Islet of Langerhans (tissue), 1 donor: ENCODE data around the gene PTPN20.
"Not testable (repeated sequence)": the region's sequence is repeated elsewhere in the genome, so short reads cannot be mapped to it uniquely, and the experiment has no call there.

Experiments used
- FAIRE-seq: peaks from one replicate; lab custom pipeline; 2011; peaks lifted over from hg19 to GRCh38; lab: Jason Lieb, UNC

Gene PTPN20, protein sequence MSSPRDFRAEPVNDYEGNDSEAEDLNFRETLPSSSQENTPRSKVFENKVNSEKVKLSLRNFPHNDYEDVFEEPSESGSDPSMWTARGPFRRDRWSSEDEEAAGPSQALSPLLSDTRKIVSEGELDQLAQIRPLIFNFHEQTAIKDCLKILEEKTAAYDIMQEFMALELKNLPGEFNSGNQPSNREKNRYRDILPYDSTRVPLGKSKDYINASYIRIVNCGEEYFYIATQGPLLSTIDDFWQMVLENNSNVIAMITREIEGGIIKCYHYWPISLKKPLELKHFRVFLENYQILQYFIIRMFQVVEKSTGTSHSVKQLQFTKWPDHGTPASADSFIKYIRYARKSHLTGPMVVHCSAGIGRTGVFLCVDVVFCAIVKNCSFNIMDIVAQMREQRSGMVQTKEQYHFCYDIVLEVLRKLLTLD

DNA sequence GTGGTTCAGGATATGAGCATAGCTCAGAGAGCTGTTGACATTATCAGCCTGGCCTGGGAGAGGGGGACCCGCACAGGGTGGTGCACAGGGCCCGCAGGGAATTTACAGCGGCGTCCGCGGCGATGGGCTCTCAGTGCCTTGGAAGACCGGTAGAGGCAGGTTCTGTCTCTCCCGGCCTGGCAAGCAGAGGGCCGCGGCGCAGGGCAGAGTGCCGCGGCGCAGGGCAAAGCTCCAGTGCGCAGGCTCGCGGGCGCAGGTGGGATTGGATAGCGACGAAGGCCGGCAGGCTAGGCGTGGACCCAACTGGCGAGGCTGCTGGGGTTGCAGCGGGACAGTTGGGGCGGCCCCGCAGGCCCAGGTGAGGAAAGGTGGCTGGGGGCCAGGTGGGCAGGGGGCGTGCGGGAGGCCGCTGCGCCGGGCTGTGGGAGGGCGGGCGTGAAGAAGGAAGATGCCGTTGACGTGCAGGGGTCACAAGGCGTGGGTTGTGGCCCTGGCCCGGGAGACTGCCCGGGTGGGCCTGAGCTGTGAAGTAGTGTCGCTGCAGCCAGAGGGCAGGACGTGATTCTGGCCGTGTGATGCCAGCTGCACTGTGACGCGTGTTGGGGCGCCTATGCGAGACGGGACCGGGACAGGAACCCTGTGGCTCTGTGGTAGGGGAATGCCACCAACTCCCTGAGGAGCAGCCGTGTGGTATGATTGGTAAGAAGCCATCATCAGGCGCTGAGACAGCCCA is at the start of gene PTPN20:
PTPN20 (plus strand) TSS at position 285 of the 733 bp plus-strand sequence. CDS start 21,072 bp downstream, outside the sequence.
- not testable (repeated sequence) for FAIRE-seq

DNA sequence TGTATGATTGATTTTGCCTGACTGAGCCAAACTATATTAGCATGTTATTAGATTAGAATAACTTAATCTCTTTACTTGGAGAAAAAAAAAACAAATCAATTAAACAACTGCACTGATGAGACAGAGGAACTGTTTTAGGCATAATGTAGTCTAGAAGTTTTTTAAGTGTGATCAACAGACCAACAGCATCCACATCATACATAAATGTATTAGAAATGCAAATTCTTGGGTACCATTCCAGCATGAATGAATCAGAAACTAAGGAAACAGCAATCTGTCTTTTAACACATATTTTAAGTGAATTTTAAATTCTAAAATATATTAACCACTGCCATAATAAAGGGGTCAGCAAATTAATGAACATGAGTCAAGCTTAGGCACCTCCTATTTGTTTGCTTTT is 41.5 kb upstream of the PTPN20 start:
- FAIRE-seq, result not testable (repeated sequence)

DNA sequence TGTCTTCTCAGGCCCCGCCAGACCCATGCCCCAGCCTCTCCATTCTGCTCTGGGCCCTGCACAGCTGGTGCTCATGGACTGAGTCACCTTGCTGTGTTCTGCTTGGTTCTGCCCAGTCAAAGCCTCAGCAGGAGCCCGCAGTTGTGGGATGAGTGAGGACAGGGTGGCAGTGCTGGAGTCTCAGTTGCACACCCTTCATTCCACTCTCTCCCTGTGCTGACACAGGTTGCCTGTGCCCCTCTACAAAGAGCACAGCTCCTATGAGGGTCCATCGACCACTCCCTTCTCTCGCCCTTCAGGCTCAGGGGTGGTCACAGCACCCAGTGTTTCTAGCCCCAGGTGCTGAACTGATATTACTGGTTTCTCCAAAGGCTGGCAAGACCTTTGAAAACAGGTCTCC is 39.6 kb upstream of the PTPN20 start:
- FAIRE-seq, result not testable (repeated sequence)

DNA sequence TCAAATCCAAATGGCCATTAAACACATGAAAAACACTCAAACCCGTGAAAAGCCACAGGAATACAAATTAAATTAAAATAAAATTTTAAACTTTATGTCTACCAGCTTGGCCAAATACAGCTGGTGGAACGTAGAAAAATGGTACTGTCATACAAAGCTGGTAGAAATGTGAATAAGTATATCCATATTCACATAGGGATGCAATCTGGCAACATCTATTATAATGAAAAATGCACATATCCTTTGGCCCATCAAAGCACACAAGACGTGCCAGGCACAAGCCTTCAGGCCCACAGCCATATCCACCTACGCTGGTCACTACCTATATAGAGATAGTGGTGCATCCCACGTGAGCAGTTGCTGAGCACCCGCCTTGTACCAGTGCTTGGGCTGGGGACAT is 35.9 kb upstream of the PTPN20 start:
- FAIRE-seq, result not testable (repeated sequence)

DNA sequence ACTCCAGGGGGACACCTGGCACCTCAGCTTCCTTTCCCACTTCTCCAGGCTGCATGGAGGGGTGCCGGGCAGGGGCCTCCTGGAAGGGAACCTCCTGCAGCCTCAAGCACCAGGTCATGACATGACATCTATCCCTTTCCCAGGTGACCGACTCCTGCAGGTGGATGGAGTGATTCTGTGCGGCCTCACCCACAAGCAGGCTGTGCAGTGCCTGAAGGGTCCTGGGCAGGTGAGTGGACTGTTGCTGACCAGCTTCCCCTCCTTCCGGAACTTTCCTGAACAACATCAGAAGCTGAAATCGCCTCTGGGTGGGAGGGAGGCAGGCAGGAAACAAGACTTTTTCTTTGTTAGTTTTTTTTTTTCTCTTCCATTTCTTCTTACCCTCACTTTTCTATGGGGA is 34.5 kb upstream of the PTPN20 start:
- not testable (repeated sequence) for FAIRE-seq

DNA sequence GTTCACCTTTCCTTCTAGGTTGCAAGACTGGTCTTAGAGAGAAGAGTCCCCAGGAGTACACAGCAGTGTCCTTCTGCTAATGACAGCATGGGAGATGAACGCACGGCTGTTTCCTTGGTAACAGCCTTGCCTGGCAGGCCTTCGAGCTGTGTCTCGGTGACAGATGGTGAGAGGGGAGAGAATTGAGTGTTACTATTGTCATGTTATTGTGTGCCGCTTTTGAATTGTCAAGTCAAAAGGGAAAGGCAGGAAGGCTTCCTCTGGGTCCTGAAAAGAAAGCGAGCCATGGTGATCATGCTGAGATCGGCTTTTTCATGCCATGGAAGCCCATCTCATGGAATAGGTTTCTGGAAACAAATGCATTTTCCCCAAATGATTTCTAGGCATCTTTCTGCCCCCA is 32.5 kb upstream of the PTPN20 start:
- not testable (repeated sequence) for FAIRE-seq

DNA sequence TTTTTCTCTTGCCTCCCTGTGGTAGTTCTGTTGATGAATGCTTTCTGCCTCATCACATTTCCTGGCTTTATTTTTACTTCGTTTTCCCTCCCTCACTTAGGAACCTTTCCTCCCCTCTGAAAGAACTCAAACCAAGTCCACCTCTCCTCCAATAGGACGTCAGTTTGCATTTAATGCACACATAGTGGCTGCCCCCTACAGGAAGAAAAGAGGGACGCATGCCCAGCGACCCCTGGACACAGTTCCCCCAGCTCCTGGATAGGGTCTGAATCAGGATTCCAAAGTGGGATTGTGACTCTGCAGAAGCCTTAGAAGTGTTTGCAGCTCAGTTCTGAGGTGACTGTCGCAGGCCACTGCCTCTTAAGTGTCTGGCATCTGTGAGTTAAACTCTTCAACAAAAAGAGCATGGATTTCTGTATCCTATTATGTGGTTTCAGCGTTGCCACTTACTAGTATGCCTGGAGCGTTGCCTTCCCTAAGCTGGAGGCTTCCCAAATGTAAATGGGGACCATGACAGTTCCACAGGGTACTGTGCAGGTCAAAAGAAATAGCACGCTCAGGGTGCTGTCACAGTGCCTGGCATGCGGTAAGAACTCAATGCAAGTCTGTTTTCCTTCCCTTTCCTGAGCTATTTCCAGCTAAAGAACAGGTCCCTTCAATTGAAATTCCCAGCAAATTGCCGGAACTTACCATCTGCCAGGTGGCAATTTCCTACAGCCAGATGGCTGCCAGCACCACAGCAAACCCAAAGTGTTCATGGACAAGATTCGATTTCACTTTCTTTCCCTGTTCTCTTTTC is 20.2 kb upstream of the PTPN20 start:
- FAIRE-seq, result not testable (repeated sequence)

DNA sequence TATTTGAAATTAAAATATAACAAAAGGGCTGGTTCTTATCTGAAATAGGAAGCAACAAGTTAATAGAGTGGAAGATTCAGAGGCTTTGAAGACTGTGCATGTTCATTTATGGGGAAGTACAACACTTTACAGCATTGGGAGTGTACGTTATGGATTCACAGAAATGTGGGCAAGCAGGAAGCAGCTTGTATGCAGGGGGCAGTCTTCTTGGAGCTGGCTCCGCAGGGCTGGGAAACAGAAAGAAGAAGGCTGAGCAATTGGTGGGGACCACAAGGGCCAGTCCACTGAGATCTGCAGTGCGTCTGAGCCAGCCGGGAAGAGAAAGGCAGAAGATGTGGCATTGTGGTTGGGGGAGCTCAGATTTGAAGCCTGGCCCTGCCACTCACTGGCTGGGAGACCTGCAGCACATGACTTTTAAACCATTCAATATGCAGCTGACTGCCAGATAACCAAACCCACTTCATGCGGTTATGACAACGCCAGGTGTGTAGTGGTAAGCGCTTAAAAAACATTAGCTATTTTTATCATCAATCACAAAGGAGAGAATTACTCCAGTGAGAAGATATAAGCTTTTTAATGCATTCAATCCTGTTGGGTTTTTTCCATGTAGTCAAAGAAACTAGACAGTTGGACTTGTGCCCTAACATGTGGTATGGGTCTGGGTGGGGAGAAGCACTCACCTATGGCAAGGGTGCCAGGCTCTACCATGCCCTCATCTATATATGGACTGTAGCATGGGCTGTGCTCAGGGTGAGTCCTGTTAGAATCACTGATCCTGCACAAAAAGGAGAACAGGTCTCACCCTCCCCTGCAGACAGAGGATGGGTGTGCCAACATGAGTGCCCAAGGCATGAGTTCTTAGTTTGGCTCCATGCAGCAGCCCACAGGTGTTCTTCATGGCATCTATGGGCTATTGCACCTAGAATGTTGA is 14.2 kb upstream of the PTPN20 start:
- FAIRE-seq, result not testable (repeated sequence)

DNA sequence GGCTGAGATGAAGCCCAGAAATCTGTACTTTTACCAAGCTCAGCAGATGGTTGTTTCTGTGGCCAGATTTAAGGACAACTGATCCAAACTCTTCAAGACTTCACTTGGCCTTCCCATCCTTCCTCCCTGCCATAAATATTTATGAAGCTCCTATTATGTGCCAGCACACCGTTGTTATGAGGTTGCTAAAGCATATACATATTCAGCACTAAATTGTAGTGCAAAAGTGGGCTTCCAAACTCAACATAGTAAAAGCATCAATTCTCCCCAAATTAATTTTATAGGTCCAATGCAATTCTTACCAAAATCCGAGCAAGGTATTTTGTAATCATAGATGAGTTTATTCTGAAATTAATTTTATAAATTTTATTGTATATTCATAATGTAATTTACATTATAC is 10.0 kb upstream of the PTPN20 start:
- not testable (repeated sequence) for FAIRE-seq

DNA sequence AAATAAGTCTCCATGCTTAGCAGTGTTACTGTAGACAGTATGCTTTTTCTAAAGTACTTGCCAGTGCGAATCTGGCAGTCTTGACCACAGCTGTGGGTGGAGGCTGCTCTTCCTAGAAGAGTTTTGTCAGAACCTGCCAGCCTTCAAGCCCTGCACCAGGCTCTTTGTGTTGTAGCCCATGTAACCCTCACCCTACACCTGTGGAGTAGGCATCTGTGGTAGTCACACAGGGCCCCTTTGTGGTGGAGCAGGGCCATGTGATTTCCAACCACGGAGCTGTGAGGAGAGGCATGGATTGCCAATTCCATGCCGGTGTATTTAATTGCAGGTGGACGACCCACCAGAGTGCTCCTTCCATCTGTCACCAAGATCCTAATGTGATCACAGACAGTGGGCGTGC is 7.4 kb upstream of the PTPN20 start:
- FAIRE-seq, result not testable (repeated sequence)

DNA sequence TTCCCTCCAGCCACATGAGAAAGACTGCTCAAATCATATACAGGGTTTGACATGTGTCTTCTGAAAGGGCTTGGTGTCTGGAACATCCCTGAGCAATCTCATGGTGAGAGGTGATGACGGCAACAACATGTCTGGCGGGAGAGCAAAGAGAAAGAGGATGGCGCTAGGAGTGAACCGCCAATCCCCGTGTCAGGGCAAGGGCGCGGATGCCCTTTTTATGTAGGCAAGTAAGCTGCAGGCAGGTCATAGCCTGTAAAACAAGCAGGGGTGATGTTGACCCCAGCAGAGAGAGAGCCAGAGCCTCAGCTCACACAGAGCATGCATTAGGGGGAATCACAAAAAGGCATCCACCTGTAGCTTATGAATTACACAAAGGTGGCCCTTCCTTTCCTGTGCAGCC is 4.9 kb upstream of the PTPN20 start:
- FAIRE-seq, result not testable (repeated sequence)

DNA sequence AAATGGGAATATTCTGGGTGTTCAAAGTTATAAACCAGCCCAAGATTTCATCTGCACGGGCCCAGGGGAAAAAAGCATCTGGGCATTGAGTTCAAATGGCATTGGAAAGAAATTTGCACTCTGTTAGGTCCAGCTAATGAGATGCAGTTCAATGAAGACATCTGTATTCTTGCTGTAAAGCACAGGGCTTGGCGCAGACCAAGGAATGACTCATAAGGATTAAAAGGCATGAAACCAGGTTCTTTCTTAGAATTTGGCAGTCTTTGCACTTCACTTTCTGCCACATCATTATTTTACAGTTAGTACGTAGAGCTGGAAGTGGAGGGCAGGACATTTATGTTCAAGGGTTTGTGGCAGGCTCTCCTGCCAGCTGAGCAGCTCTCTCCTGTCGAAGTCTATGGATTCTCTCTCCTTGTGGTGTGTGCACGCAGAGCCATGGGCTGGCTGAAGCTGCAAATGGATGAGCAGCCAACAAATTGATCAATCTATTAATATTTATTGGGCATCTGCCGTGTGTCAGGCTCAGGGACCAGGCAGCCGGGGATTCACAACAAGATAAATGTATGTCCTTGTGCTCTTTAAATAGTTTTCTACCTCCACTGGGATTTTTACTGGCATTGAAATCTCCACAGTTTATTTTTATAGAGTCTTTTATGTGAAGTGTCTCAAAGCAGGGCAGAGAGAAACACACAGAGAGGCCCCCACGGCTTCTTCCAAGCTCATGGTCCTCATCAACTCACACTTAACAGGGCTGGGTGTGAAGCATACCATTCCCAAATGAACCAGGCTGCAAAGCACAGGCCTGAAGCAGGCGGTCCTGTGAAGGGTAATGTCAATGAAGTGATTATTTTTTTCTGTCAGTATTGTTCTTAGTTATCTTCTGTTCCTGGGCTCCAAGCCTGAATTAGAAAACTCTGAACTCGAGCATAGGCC is 3.8 kb upstream of the PTPN20 start:
- not testable (repeated sequence) for FAIRE-seq

DNA sequence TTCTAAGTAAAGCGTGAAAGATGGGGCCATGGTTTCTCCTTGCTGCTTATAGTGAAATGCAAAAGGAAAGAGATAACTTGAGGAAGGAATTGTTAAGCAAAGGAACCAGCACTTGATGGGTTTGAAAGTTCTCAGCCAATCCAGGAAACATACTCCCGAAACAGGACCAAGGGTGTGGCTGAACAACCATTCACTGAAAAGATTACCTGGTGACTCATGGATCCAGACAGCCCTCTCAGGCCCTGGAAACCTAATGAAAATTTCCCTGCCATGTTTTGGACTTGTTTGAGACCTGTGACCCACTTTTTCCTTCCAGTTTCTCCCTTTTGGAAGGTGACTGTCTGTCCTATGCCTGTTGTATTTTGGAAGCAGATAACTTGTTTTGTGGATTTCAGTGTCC is 11.3 kb downstream of the PTPN20 start:
- FAIRE-seq, result not testable (repeated sequence)

DNA sequence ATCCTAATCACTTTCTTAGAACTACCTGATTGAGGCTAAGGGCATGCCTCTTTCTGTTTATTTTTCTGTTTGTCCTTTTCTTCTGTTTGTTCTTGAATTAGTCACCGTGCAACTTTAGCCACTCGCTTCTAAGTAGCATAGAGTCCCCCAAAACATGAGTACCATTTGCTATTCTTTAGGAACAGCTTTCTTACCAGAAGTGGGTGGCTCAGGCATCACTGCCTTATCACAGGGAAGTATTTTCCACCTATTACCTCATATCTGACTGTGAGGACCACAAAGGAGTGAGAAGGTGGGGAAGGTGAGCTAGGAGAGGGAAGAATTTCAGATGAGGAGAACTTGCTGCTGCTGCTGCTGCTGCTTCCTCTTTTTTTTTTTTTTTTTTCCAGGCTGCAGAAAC is 13.9 kb downstream of the PTPN20 start:
- FAIRE-seq, result not testable (repeated sequence)

DNA sequence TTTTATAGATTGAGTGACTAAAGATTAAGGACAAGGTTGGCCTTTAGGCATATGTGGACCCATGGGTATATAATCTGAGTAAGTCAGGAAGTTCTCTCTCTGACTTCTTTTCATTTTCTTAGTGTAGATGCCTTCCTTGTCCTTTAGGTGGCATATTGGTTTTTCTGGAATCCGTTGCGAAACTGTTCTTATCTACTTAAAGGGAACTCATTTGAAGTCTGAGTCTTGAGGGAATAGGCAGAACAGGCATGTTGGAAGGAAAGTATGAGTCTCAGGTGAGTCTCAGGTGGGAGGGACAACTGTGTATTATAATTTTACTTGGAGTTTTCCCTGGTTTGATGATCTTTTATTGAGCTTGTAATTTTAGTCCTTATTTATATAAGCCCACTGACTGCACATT is 14.6 kb downstream of the PTPN20 start:
- not testable (repeated sequence) for FAIRE-seq

DNA sequence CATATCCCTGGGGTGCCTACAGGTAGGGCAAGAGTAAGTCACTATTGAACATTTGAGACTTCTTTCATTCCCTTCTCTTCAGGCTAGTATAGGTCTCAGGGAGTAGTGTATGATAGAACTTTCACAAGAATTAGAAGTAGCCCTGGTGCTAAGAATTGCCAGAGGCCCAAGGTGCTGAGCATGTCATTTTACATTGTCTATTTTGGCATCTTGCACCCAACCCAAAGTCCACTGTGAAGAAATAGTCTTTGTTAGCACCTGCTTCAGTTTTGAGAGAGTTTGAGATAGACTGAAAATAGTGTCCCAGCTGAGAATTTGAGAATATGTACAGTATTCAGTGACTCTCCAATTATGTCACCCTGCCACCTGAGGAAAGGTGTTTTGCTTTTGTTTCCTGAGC is 17.6 kb downstream of the PTPN20 start:
- not testable (repeated sequence) for FAIRE-seq

DNA sequence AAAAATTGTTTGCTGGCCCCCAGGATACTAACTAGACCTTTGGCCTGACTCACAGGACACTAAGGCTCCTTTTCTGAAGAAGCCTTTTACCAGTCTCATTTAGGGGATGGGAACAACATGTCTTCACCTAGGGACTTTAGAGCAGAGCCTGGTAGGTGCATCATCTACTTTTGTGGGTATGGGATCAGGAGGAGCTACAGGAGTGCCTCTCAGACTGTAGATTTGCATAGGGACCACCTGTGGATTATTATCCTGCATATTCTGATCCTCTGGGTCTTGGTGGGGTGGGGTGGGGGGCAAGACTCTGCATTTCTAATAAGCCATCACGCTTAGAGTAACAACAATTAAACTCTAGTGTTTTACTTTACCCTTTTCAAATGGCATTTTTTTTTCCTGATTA is 21.2 kb downstream of the PTPN20 start:
- not testable (repeated sequence) for FAIRE-seq

DNA sequence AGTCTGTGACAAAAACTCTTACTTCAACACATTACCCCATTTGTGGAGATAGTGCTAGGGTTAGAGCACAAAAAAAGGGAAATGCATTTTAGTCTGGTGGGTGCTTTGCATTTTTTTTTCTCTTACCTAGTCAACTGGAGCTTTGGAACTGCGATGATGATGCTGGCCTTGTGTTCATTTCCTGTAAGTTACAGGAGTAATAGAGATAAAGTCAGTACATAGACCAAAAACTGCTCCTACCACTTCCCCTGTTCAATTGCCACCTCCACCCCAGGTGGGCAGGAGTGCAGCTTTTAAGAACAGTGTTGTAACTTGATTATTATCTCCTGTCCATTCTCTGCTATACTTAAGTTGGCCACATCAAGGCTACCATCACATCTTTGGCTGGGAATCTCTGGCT is 29.9 kb downstream of the PTPN20 start:
- not testable (repeated sequence) for FAIRE-seq

DNA sequence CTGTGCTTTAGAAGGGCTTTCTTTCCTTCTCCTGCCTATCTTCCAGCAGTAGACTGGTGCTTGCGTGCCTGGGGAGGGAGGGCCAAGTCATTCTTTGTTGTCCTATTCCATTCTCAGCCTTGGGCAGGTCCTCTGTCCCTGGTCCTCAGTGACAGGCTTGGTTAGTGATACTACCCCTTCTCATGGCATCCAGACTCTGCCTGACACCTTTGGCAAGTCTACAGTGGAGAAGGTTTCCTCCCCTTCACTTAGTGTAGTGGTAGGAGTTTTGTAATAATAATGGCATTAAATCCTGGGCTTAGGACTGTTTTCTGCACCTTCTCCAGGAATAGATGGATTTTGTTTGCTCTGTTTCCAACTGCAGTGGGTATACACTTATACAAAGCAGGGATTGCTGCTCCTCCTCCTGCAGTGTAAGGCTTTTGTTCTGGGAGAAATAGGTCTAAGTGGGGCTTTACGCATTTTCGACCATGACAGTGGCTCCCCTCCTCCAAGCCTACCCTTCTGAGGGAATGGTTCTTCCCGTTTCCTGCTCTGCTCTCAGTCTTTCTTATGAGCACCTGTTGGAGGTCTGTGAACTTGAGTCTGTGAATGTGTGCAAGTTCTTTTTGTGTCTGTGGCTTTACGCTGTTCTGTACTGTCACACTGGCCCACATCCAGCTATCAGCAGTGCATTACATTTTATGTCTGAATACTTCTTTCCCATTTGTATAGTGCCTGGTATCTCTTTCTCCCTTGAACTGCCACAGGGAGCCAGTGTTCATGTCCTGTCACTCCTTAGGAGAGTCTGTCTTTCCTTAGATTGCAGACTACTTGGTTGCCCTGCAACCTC is 37.7 kb downstream of the PTPN20 start:
- FAIRE-seq, result not testable (repeated sequence)
